GM18907 (cell line): ENCODE results near the gene WFIKKN1.

Source experiments
- ATAC-seq: cut with Tn5 transposase; IDR thresholded peaks from one replicate; pipeline ENCODE4 v1.9.1; 2021; ENCODE audit warnings: mild to moderate bottlenecking, moderate library complexity; ENCODE audit not compliant: unreplicated experiment

Gene WFIKKN1

GRCh38 chr16:671353-672131, 40.8 kb downstream of the WFIKKN1 start:
- ATAC-seq = no peak

GRCh38 chr16:672371-672770, 41.6 kb downstream of the WFIKKN1 start:
- ATAC-seq = no peak

GRCh38 chr16:672851-673250, 42.1 kb downstream of the WFIKKN1 start:
- ATAC-seq = no peak

- no peak for ATAC-seq
These were observed 42.7 kb downstream of the WFIKKN1 start for GRCh38 chr16:673399-673991.

GRCh38 chr16:674214-674881, 43.6 kb downstream of the WFIKKN1 start:
- ATAC-seq = no peak

- ATAC-seq = no peak
These were observed 44.4 kb downstream of the WFIKKN1 start, which contains the start of gene RHBDL1 for GRCh38 chr16:674968-675883. TSS of gene RHBDL1 (plus strand) at chr16:675671. CDS start at chr16:675791, 120 bp downstream.

GRCh38 chr16:675884-676564, 45.2 kb downstream of the WFIKKN1 start:
- no peak for ATAC-seq

- ATAC-seq = no peak
These were observed 45.7 kb downstream of the WFIKKN1 start for GRCh38 chr16:676565-676902.

GRCh38 chr16:676913-677312, 46.1 kb downstream of the WFIKKN1 start:
- no peak for ATAC-seq

- ATAC-seq = no peak
These were observed 46.8 kb downstream of the WFIKKN1 start for GRCh38 chr16:677316-678190.

- no peak for ATAC-seq
These were observed 47.5 kb downstream of the WFIKKN1 start for GRCh38 chr16:678209-678857.

GRCh38 chr16:678858-679813, 48.4 kb downstream of the WFIKKN1 start:
- peak; percentile 13 for ATAC-seq

- peak; percentile 30 for ATAC-seq
These were observed 49.2 kb downstream of the WFIKKN1 start, which contains the start of gene STUB1 for GRCh38 chr16:679814-680624. TSS of gene STUB1 (plus strand) at chr16:680410. CDS start at chr16:680526, 116 bp downstream.

- ATAC-seq = no peak
These were observed 49.8 kb downstream of the WFIKKN1 start for GRCh38 chr16:680625-680945.

- no peak for ATAC-seq
These were observed 50.4 kb downstream of the WFIKKN1 start for GRCh38 chr16:680967-681745.

- ATAC-seq = no peak
These were observed 51.1 kb downstream of the WFIKKN1 start for GRCh38 chr16:681746-682427.
